Measurements from ENCODE around the gene APH1A.

The APH1A gene

DNA sequence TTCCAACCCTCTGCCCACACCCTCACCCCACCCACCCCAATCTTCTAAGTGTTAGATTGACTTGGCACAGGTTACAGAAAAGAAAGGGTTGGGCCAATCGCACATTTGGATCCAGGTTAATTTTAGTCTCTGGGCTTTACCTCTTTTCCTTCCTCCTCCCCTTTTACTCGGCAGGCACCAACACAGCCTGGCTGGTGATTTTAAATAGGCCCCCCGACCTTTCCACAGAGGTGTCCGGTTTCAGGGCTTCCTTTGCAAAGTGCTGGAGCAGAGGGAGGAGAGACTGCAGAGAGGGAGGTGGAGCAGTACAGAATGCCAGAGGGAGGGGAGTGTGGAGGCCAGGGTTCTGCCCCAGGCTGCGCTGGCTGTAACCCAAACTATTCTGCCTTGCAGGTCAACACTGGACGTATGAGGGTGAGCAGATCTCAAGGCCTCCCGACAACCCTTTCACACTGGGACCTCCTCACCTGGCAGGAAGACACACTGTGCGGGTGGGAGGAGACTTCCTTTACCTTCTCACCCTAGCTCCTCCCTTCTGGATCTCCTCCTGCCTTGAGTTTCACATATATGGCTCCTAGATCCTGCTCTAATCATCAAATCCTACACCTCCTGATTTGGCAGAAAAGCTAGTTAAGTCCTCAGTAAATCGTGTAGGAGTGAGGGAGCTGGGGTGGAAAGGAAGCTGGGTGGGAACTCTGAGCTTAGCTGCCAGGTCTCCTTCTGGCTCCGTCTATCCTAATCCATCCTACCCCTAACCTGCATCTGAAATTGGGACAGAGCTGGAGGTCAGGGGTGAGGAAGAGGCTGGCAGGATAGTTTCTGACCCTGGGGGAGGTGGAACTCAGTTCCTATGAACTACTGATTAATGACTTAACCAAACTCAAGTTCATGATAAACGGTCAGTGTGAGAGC, 8.8 kb downstream of the APH1A start:
- peak overlapping the region; percentile 96 for H3K18ac ChIP-seq (ENCODE audit: low read length)
- peaks cover 2% of the 10 kb centered on the region for H3K36me3 ChIP-seq (ENCODE audit: control insufficient read depth, insufficient read depth, low read length)
- H3K4me2 ChIP-seq (ENCODE audit: low read length), result peak overlapping the region; percentile 48
- no peak overlapping the region for H2AK5ac ChIP-seq (ENCODE audit: low read length)
- peaks cover 7% of the 10 kb centered on the region for H3K79me2 ChIP-seq (ENCODE audit: control insufficient read depth, insufficient read depth, low read length)
- peak overlapping the region; percentile 81 for H2BK5ac ChIP-seq (ENCODE audit: low read length)
- H3K27ac ChIP-seq (ENCODE audit: low read depth, low read length), result peak overlapping the region; percentile 88
- H4K5ac ChIP-seq (ENCODE audit: low read length), result no peak overlapping the region
- peak overlapping the region; percentile 56 for H3K4ac ChIP-seq (ENCODE audit: low read depth, low read length)
- no peak overlapping the region for H3K23ac ChIP-seq (ENCODE audit: low read length)
- peaks cover 9% of the 10 kb centered on the region for H3K4me1 ChIP-seq (ENCODE audit: control insufficient read depth, low read depth, low read length)
- peak overlapping the region; percentile 90 for H3K56ac ChIP-seq (ENCODE audit: low read length)
- no peak overlapping the region for H2BK15ac ChIP-seq (replicated peaks; ENCODE audit: low read depth)
- peak overlapping the region; percentile 62 for H2BK120ac ChIP-seq (ENCODE audit: low read depth, low read length)
- DNase-seq, result peak; percentile 94
- H3K9ac ChIP-seq (ENCODE audit: low read length), result peak overlapping the region; percentile 88
- no CpG with 5 or more reads among the region's 11 CpGs for WGBS (ENCODE audit: extremely low coverage, insufficient coverage, low lambda C conversion rate)
- peaks cover 7% of the 10 kb centered on the region for H3K79me1 ChIP-seq (ENCODE audit: low read length)
- H3K4me3 ChIP-seq (ENCODE audit: low read length), result peak overlapping the region; percentile 18
- no peaks in the 10 kb centered on the region for H3K27me3 ChIP-seq (ENCODE audit: insufficient read depth, low read length, poor library complexity)
- H4K8ac ChIP-seq (ENCODE audit: low read depth, low read length), result no peak overlapping the region

DNA sequence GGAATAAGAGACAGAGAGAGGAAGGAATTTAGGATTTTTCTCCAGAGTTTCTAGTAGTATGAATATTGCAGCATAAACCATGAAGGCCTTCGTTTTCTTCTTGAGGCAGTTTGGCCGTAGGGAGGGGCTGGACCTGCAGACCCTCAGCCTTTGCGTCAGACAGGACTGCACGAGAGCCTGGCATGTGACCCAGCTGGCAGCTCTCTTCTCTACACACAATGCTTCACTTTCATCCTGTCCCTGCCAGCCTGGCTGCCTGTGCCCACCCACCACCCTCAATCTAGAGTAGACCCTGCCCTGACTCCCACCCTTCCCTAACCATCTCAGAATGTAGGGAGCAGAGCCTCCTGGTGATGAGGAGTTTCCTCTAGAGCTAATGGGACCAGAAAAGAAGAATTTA, 9.6 kb downstream of the APH1A start:
- no peak overlapping the region for H4K8ac ChIP-seq (ENCODE audit: low read depth, low read length)
- peak overlapping the region; percentile 18 for H3K4me3 ChIP-seq (ENCODE audit: low read length)
- H3K18ac ChIP-seq (ENCODE audit: low read length), result peak overlapping the region; percentile 96
- peak overlapping the region; percentile 48 for H3K4me2 ChIP-seq (ENCODE audit: low read length)
- peak overlapping the region; percentile 12 for H2AK5ac ChIP-seq (ENCODE audit: low read length)
- peaks cover 7% of the 10 kb centered on the region for H3K79me2 ChIP-seq (ENCODE audit: control insufficient read depth, insufficient read depth, low read length)
- H4K5ac ChIP-seq (ENCODE audit: low read length), result no peak overlapping the region
- H3K27ac ChIP-seq (ENCODE audit: low read depth, low read length), result peak overlapping the region; percentile 88
- H3K23ac ChIP-seq (ENCODE audit: low read length), result no peak overlapping the region
- peak overlapping the region; percentile 56 for H3K4ac ChIP-seq (ENCODE audit: low read depth, low read length)
- peak overlapping the region; percentile 81 for H2BK5ac ChIP-seq (ENCODE audit: low read length)
- WGBS (ENCODE audit: extremely low coverage, insufficient coverage, low lambda C conversion rate), result no CpG with 5 or more reads among the region's 4 CpGs
- peaks cover 9% of the 10 kb centered on the region for H3K4me1 ChIP-seq (ENCODE audit: control insufficient read depth, low read depth, low read length)
- no peak for DNase-seq
- H2BK120ac ChIP-seq (ENCODE audit: low read depth, low read length), result peak overlapping the region; percentile 62
- H3K9ac ChIP-seq (ENCODE audit: low read length), result peak overlapping the region; percentile 88
- no peaks in the 10 kb centered on the region for H3K27me3 ChIP-seq (ENCODE audit: insufficient read depth, low read length, poor library complexity)
- H2BK15ac ChIP-seq (replicated peaks; ENCODE audit: low read depth), result no peak overlapping the region
- H3K56ac ChIP-seq (ENCODE audit: low read length), result peak overlapping the region; percentile 90
- H3K36me3 ChIP-seq (ENCODE audit: control insufficient read depth, insufficient read depth, low read length), result no peaks in the 10 kb centered on the region
- peaks cover 6% of the 10 kb centered on the region for H3K79me1 ChIP-seq (ENCODE audit: low read length)

- Histone ChIP-seq H2BK120ac (ENCODE audit: low read depth, low read length) (peak within 1 kb of the TSS; percentile 54), H3K9ac (ENCODE audit: low read length) (peak within 1 kb of the TSS; percentile 88), H3K56ac (ENCODE audit: low read length) (peak within 1 kb of the TSS; percentile 90), H3K18ac (ENCODE audit: low read length) (peak within 1 kb of the TSS; percentile 96), H3K4me3 (ENCODE audit: low read length) (peak within 1 kb of the TSS; percentile 55), H2BK5ac (ENCODE audit: low read length) (peak within 1 kb of the TSS; percentile 94), H3K79me1 (ENCODE audit: low read length) (peaks cover 6% of the 10 kb centered on the region), H3K27ac (ENCODE audit: low read depth, low read length) (peak within 1 kb of the TSS; percentile 88), H3K36me3 (ENCODE audit: control insufficient read depth, insufficient read depth, low read length) (no peaks in the 10 kb centered on the region), H4K5ac (ENCODE audit: low read length) (no peak within 1 kb of the TSS), H3K27me3 (ENCODE audit: insufficient read depth, low read length, poor library complexity) (no peaks in the 10 kb centered on the region), H3K23ac (ENCODE audit: low read length) (peak within 1 kb of the TSS; percentile 3), H4K8ac (ENCODE audit: low read depth, low read length) (no peak within 1 kb of the TSS), H3K4ac (ENCODE audit: low read depth, low read length) (peak within 1 kb of the TSS; percentile 88), H2BK15ac (replicated peaks; ENCODE audit: low read depth) (no peak within 1 kb of the TSS), H3K4me1 (ENCODE audit: control insufficient read depth, low read depth, low read length) (peaks cover 9% of the 10 kb centered on the region), H3K4me2 (ENCODE audit: low read length) (peak within 1 kb of the TSS; percentile 48), H2AK5ac (ENCODE audit: low read length) (peak within 1 kb of the TSS; percentile 95), H3K79me2 (ENCODE audit: control insufficient read depth, insufficient read depth, low read length) (peaks cover 7% of the 10 kb centered on the region)
- no CpG with 5 or more reads among the region's 13 CpGs for WGBS (ENCODE audit: extremely low coverage, insufficient coverage, low lambda C conversion rate)
- DNase-seq, result peak; percentile 86
Measured at GRCh38 chr1:150257624-150258585, 10.9 kb downstream of the APH1A start, which contains the start of gene CA14. CA14 (plus strand) TSS chr1:150257774; CDS start chr1:150258129, 355 bp downstream.

GRCh38 chr1:150256554-150257341, 12.1 kb downstream of the APH1A start:
- peak; percentile 85 for DNase-seq
- H3K4me3 ChIP-seq (ENCODE audit: low read length), result peak overlapping the region; percentile 55

GRCh38 chr1:150256198-150256553, 12.6 kb downstream of the APH1A start:
- Histone ChIP-seq H3K4ac (ENCODE audit: low read depth, low read length) (peak overlapping the region; percentile 88), H3K4me1 (ENCODE audit: control insufficient read depth, low read depth, low read length) (peaks cover 9% of the 10 kb centered on the region), H3K56ac (ENCODE audit: low read length) (peak overlapping the region; percentile 90), H3K4me2 (ENCODE audit: low read length) (peak overlapping the region; percentile 18), H2BK15ac (replicated peaks; ENCODE audit: low read depth) (no peak overlapping the region), H3K4me3 (ENCODE audit: low read length) (no peak overlapping the region), H3K9ac (ENCODE audit: low read length) (peak overlapping the region; percentile 88), H3K27ac (ENCODE audit: low read depth, low read length) (peak overlapping the region; percentile 88), H3K18ac (ENCODE audit: low read length) (peak overlapping the region; percentile 77), H3K79me2 (ENCODE audit: control insufficient read depth, insufficient read depth, low read length) (peaks cover 7% of the 10 kb centered on the region), H4K5ac (ENCODE audit: low read length) (no peak overlapping the region), H4K8ac (ENCODE audit: low read depth, low read length) (no peak overlapping the region), H3K23ac (ENCODE audit: low read length) (no peak overlapping the region), H3K79me1 (ENCODE audit: low read length) (peaks cover 4% of the 10 kb centered on the region), H3K27me3 (ENCODE audit: insufficient read depth, low read length, poor library complexity) (no peaks in the 10 kb centered on the region), H2BK5ac (ENCODE audit: low read length) (peak overlapping the region; percentile 65), H2BK120ac (ENCODE audit: low read depth, low read length) (peak overlapping the region; percentile 47), H3K36me3 (ENCODE audit: control insufficient read depth, insufficient read depth, low read length) (no peaks in the 10 kb centered on the region), H2AK5ac (ENCODE audit: low read length) (peak overlapping the region; percentile 12)
- DNase-seq, result peak; percentile 81
- WGBS (ENCODE audit: extremely low coverage, insufficient coverage, low lambda C conversion rate), result no CpG with 5 or more reads among the region's 1 CpG

More at GRCh38 chr1:150256554-150257341, 12.1 kb downstream of the APH1A start:
- Histone ChIP-seq H2BK5ac (ENCODE audit: low read length) (peak overlapping the region; percentile 94), H3K4me1 (ENCODE audit: control insufficient read depth, low read depth, low read length) (peaks cover 9% of the 10 kb centered on the region), H4K5ac (ENCODE audit: low read length) (no peak overlapping the region), H3K18ac (ENCODE audit: low read length) (peak overlapping the region; percentile 77), H3K79me2 (ENCODE audit: control insufficient read depth, insufficient read depth, low read length) (peaks cover 7% of the 10 kb centered on the region), H3K56ac (ENCODE audit: low read length) (peak overlapping the region; percentile 90), H3K23ac (ENCODE audit: low read length) (no peak overlapping the region), H4K8ac (ENCODE audit: low read depth, low read length) (no peak overlapping the region), H3K9ac (ENCODE audit: low read length) (peak overlapping the region; percentile 88), H3K4me2 (ENCODE audit: low read length) (peak overlapping the region; percentile 48), H3K79me1 (ENCODE audit: low read length) (peaks cover 6% of the 10 kb centered on the region), H3K27me3 (ENCODE audit: insufficient read depth, low read length, poor library complexity) (no peaks in the 10 kb centered on the region), H2BK15ac (replicated peaks; ENCODE audit: low read depth) (no peak overlapping the region), H3K36me3 (ENCODE audit: control insufficient read depth, insufficient read depth, low read length) (no peaks in the 10 kb centered on the region), H3K27ac (ENCODE audit: low read depth, low read length) (peak overlapping the region; percentile 88), H2AK5ac (ENCODE audit: low read length) (peak overlapping the region; percentile 12), H3K4ac (ENCODE audit: low read depth, low read length) (peak overlapping the region; percentile 88), H2BK120ac (ENCODE audit: low read depth, low read length) (peak overlapping the region; percentile 54)
- WGBS (ENCODE audit: extremely low coverage, insufficient coverage, low lambda C conversion rate), result no CpG with 5 or more reads among the region's 14 CpGs

Data from mesendoderm (in vitro differentiated cells).